Cardiac fibroblast (primary cell): ENCODE measurements around the gene PAQR4.

Source experiments
- DNase-seq, 2 donors: peaks; one replicate each; pipeline versions ENCODE4 v3.0.0 to v3.0.0-alpha.2; 2010; ENCODE audit warnings: low read depth in 2 of 2
- H3K4me3 ChIP-seq, 2 donors: replicated peaks in 1 of 2; 1 replicate in 1 of 2; 2 replicates in 1 of 2; pipeline ENCODE4 v1.5.1; 2011; ENCODE audit warnings: low read depth in 2 of 2, low read length in 2 of 2, mild to moderate bottlenecking in 2 of 2, moderate library complexity in 1 of 2
- CTCF ChIP-seq: IDR thresholded peaks from one replicate; pipeline ENCODE4 v1.5.1; 2011; ENCODE audit warnings: low read depth, mild to moderate bottlenecking, low read length, inconsistent platforms

The PAQR4 gene

GRCh38 chr16:3021449-3022207, 52.5 kb downstream of the PAQR4 start:
- peak; percentile 36 for TF ChIP-seq CTCF
- H3K4me3 ChIP-seq: peak overlapping the region; percentile 74 to 77
- peak; percentile 85 to 97 for DNase-seq

- peak; percentile 96 to 97 for DNase-seq
- no peak for TF ChIP-seq CTCF
- peak overlapping the region; percentile 74 to 77 for H3K4me3 ChIP-seq
These were observed 53.1 kb downstream of the PAQR4 start for GRCh38 chr16:3022208-3022683.

- TF ChIP-seq CTCF: no peak
- H3K4me3 ChIP-seq: peak overlapping the region; percentile 69 to 77
- DNase-seq: peak; percentile 75 to 85
These were observed 53.7 kb downstream of the PAQR4 start for GRCh38 chr16:3022684-3023414.
